ENCODE measurements around the gene MGAT3. TPM values are rescaled to one million over a fixed set of nuclear protein-coding genes. Genes with fewer than 3 reads are reported as not detected.

Gene MGAT3
- total RNA-seq, 1 experiment from 2014 or later, result 0.20 TPM

DNA sequence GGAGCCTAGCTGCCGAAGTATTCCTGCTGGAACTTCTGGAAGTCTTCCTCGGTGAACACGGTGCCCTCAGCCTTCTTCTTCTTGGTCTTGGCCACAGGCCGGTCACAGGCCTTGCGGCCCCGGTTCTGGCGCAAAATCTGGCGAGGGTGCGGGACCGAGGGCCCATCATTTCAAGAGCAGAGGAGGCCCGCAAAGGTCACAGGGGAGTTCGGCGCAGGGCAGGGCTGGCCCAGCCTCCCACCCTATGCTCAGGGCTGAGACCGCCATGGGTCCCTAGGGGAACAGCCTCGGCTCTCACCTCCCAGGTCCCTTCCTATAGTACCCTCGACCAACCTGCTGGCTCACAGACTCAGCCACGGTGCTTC, 72.7 kb downstream of the MGAT3 start:
- Histone ChIP-seq H3K36me3 (ENCODE audit: control insufficient read depth in 1 of 2, insufficient read depth in 2 of 2, low read length in 2 of 2) (peaks cover 4 to 28% of the 10 kb centered on the region in 2 experiments; a peak in 3 of 4 replicates), H3K9ac (ENCODE audit: low read length) (no peak overlapping the region), H3K4me2 (ENCODE audit: low read length) (peak overlapping the region; percentile 47), H3K4me1 (ENCODE audit: control insufficient read depth in 1 of 2, insufficient read depth in 2 of 2, low read length in 2 of 2) (peaks cover 31 to 48% of the 10 kb centered on the region in 2 experiments), H3K79me2 (ENCODE audit: insufficient read depth, low read length) (peaks cover 52% of the 10 kb centered on the region), H3K27me3 (ENCODE audit: insufficient read depth, low read length) (no peaks in the 10 kb centered on the region), H3K27ac (ENCODE audit: low read depth, low read length) (peak overlapping the region; percentile 33; the same call in 1 of the 2 replicates), H3K9me2 (ENCODE audit: insufficient read depth) (no peaks in the 10 kb centered on the region), H2AFZ (ENCODE audit: low read depth, low read length, poor library complexity, severe bottlenecking) (no peak overlapping the region), H3K4me3 (replicated peaks in 1 of 2; ENCODE audit: low read depth in 1 of 2, low read length in 2 of 2) (no peak overlapping the region), H3K9me3 (ENCODE audit: control insufficient read depth in 1 of 2, insufficient read depth in 1 of 2, low read depth in 1 of 2, low read length in 2 of 2) (no peaks in the 10 kb centered on the region), H4K20me1 (ENCODE audit: insufficient read depth) (peaks cover 10% of the 10 kb centered on the region; the same call in 1 of the 2 replicates)
- ChIA-PET RAD21 (ENCODE audit: low non-redundant PET in 1 of 2, low total read pairs in 2 of 2, uncharacterized antibody in 2 of 2, unreplicated experiment in 2 of 2) (interaction anchor here in 1 of 2 experiments (1.0 to 1.1 kb wide), 3 partner anchors 13 to 408 kb away, joined by 3 to 5 read pairs (median 3); no protein-coding TSS in a partner anchor), CTCF (interaction anchor here (0.8 to 2.8 kb wide), 20 partner anchors 9 to 818 kb away, joined by 3 to 86 read pairs (median 6); partner anchors contain the start of genes ATF4, MIEF1 and RPL3), POLR2A (interaction anchor here (0.8 to 2.2 kb wide), 6 partner anchors 10 to 761 kb away, joined by 3 to 20 read pairs (median 6); partner anchors contain the start of genes ATF4, MIEF1 and RPL3)
- ATAC-seq (no peak), DNase-seq (ENCODE audit: low read depth, low spot score) (no peak)
- intact Hi-C loops (cut with micrococcal nuclease), result loop anchor here (1.0 kb wide), 1 partner anchor 33 kb away; no protein-coding TSS in a partner anchor
- TF ChIP-seq JUND (IDR thresholded peaks at IDR 0.05) (no peak), EZH2 (IDR thresholded peaks at IDR 0.05) (no peak), TCF7L2 (IDR thresholded peaks at IDR 0.05; ENCODE audit: borderline replicate concordance, extremely low read depth, insufficient read depth, insufficient read length) (no peak), ELF1 (IDR thresholded peaks at IDR 0.05; ENCODE audit: borderline replicate concordance, low read depth) (no peak), ZFX (IDR thresholded peaks at IDR 0.05) (peak; percentile 45; the same call in 1 of the 2 replicates), POLR2AphosphoS5 (IDR thresholded peaks at IDR 0.05; ENCODE audit: low read depth, low read length) (no peak), ZNF274 (IDR thresholded peaks at IDR 0.05; ENCODE audit: low read depth, low read length) (no peak), CTCF (IDR thresholded peaks at IDR 0.05 in 2 of 3, conservative IDR thresholded peaks at IDR 0.05 in 1 of 3; ENCODE audit: borderline replicate concordance in 1 of 3, insufficient read depth in 1 of 3, low read depth in 2 of 3, low read length in 2 of 3) (peak in 1 of 3 experiments; percentile 29; a peak in 1 of 6 replicates), FOSL1 (IDR thresholded peaks at IDR 0.05; ENCODE audit: low read depth) (no peak), SP1 (IDR thresholded peaks at IDR 0.05; ENCODE audit: low read depth) (no peak)
- TF ChIP-seq, protein P1, sequence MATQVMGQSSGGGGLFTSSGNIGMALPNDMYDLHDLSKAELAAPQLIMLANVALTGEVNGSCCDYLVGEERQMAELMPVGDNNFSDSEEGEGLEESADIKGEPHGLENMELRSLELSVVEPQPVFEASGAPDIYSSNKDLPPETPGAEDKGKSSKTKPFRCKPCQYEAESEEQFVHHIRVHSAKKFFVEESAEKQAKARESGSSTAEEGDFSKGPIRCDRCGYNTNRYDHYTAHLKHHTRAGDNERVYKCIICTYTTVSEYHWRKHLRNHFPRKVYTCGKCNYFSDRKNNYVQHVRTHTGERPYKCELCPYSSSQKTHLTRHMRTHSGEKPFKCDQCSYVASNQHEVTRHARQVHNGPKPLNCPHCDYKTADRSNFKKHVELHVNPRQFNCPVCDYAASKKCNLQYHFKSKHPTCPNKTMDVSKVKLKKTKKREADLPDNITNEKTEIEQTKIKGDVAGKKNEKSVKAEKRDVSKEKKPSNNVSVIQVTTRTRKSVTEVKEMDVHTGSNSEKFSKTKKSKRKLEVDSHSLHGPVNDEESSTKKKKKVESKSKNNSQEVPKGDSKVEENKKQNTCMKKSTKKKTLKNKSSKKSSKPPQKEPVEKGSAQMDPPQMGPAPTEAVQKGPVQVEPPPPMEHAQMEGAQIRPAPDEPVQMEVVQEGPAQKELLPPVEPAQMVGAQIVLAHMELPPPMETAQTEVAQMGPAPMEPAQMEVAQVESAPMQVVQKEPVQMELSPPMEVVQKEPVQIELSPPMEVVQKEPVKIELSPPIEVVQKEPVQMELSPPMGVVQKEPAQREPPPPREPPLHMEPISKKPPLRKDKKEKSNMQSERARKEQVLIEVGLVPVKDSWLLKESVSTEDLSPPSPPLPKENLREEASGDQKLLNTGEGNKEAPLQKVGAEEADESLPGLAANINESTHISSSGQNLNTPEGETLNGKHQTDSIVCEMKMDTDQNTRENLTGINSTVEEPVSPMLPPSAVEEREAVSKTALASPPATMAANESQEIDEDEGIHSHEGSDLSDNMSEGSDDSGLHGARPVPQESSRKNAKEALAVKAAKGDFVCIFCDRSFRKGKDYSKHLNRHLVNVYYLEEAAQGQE (IDR thresholded peaks at IDR 0.05; ENCODE audit: low read depth), result no peak
- BruUV-seq (replicated peaks), result no TSS peak

All from HCT116 (cell line).